Measurements from ENCODE around the gene STRADB. TPM values are rescaled to one million over a fixed set of nuclear protein-coding genes. Genes with fewer than 3 reads are reported as not detected.

The STRADB gene
- total RNA-seq (2014; rRNA removed; shearing (Covaris generic); ENCODE audit: low replicate concordance), result 40.5 and 76.4 TPM in 2 replicates

DNA sequence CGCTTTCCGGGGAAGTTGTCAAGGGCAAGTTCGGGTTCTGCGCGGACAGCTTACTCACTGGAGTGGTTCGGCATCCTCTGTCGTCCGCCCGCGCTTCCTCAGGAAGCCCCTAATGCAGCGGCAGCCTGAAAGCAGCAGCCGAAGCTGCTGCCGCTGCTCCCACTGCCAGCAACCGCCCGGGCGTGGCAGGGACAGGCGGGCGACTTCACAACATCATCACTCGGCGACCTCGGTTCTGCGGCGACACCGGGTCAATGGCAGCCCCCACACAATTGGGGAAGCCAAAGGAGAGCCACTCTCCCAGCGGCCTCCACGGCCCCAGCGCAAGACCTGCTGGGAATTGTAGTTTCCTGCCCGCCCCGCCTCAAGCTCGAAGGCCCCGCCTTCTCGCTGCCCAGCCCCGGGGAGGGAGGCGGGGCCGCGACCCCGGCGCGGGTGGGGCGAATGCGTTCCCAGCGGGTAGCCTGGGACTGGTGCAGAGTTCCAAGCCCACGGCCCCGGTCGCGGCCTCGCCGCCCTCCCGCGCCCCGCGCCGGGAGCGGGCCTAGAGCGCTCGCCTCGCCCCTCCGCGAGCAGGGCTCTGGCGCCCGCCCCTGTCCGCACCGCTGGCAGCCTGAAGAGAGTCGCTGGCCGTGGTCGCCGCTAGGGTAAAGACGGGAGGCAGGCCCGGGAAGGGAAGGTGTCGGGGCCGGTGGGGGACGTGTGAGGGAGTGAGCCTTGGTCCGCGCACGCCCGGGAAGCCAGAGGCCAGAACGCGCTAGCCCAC is at the start of gene STRADB, which contains the start of gene TRAK2:
TSS of gene STRADB (plus strand) at position 449 of the 766 bp plus-strand sequence. CDS start 3,101 bp downstream, outside the sequence.
TSS of gene TRAK2 (minus strand) at position 167 of the 766 bp plus-strand sequence. CDS start 30,951 bp downstream, outside the sequence.
- Histone ChIP-seq H3K36me3 (no peaks in the 10 kb centered on the region), H3K9me3 (no peaks in the 10 kb centered on the region), H3K4me3 (peak within 1 kb of the TSS; percentile 95), H3K27me3 (no peaks in the 10 kb centered on the region)
- DNase-seq, result peak; percentile 94

GRCh38 chr2:201401815-201402214 is 49.7 kb upstream of the STRADB start:
- Histone ChIP-seq H3K9me3 (no peaks in the 10 kb centered on the region), H3K4me3 (no peak overlapping the region), H3K36me3 (peaks cover 23% of the 10 kb centered on the region), H3K27me3 (no peaks in the 10 kb centered on the region)
- DNase-seq, result no peak

DNA sequence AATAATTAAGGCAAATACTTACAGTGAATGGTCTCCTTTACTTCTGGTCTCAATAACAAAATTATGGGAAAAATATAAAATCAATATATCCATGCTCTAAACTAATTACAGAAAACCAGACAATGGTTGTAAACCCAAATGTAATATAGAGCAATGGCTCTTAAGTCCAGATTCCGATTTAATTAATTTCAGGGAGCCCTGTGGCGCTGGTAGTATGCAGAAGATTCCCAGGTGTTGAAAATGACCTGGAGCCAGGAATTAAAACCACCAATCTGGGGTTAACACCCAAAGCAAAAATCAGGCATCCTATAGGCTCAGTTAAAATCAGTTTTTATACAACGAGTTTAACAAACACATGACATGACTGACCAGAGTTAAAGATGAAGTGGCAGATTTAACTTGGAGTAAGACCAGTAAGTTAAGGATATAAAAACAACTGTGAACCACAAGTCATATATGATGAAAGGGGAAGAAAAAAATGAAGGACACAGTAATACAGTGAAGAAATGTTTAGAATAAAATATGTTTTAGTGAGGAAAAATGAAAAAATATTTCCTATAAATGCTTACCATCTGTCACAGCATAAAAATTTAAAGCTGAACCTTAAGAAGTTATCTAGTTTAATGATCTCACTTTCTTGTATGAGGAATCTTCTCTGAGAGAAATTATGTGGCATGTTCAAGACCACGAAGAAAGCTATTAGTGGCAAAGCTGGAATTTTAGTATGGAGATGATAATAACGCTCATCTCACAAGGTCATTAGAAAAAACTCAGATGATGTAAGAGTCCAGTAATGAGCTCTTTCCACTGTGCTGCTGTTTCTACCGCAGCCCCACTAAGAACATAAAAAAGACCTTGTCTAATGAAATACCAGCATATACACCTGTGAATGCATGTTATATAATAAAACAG is 48.6 kb upstream of the STRADB start:
- peaks cover 12% of the 10 kb centered on the region for H3K36me3 ChIP-seq
- DNase-seq, result no peak
- no peaks in the 10 kb centered on the region for H3K27me3 ChIP-seq
- no peaks in the 10 kb centered on the region for H3K9me3 ChIP-seq
- H3K4me3 ChIP-seq, result no peak overlapping the region

DNA sequence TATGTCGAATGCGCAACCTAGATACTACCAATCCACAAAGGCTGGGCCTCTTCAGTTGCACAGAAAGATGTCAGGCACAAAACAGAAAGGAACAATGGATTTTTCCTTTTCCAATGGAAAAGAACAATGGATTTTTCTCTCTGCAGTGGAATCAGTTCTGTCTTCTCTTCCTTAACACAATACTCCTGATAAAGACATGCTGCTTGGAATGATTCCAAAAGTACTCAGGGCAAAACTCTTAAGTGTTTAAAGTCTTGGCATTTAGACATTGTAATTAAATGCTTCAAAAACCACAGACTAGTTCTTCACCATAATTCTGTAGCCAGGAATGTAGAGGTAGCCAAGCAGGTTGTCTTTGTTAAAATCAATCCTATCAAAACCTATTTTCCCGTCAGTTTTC is 47.7 kb upstream of the STRADB start:
- H3K36me3 ChIP-seq, result peaks cover 8% of the 10 kb centered on the region
- DNase-seq, result no peak

GRCh38 chr2:201404699-201405280 is 46.8 kb upstream of the STRADB start:
- no peaks in the 10 kb centered on the region for H3K9me3 ChIP-seq
- no peaks in the 10 kb centered on the region for H3K27me3 ChIP-seq
- DNase-seq, result no peak
- H3K4me3 ChIP-seq, result no peak overlapping the region
- peaks cover 3% of the 10 kb centered on the region for H3K36me3 ChIP-seq

More for the DNA sequence above, 47.7 kb upstream of the STRADB start:
- Histone ChIP-seq H3K27me3 (no peaks in the 10 kb centered on the region), H3K4me3 (no peak overlapping the region), H3K9me3 (no peaks in the 10 kb centered on the region)

- DNase-seq, result no peak
These were observed 45.4 kb upstream of the STRADB start for GRCh38 chr2:201406077-201406662.

GRCh38 chr2:201407265-201407664 is 44.3 kb upstream of the STRADB start:
- H3K9me3 ChIP-seq, result no peaks in the 10 kb centered on the region
- peak; percentile 4 for DNase-seq

More at GRCh38 chr2:201406077-201406662, 45.4 kb upstream of the STRADB start:
- Histone ChIP-seq H3K9me3 (no peaks in the 10 kb centered on the region), H3K27me3 (no peaks in the 10 kb centered on the region), H3K36me3 (peaks cover 3% of the 10 kb centered on the region), H3K4me3 (peak overlapping the region; percentile 38)

DNA sequence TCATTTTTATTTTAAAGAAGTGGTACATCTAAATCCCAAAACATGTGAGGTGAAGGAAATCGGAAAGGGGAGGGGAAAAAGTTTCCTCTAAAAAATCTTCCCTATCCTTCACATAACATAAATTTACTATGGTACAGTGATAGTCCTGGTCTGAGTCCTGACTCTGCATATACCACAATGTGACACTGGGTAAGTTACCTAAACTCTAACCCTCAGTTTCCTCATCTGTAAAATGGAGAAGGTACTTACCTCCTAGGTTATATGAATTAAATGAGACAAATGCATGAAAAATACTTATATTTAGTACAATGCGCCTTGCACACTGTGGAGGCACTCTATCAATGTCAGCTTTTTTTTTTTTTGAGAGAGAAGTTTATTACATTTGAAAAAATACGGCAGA is 42.6 kb upstream of the STRADB start:
- Histone ChIP-seq H3K4me3 (no peak overlapping the region), H3K9me3 (no peaks in the 10 kb centered on the region), H3K36me3 (peaks cover 3% of the 10 kb centered on the region), H3K27me3 (no peaks in the 10 kb centered on the region)
- no peak for DNase-seq

More at GRCh38 chr2:201407265-201407664, 44.3 kb upstream of the STRADB start:
- Histone ChIP-seq H3K4me3 (peak overlapping the region; percentile 38), H3K27me3 (no peaks in the 10 kb centered on the region), H3K36me3 (peaks cover 3% of the 10 kb centered on the region)

GRCh38 chr2:201411421-201411820 is 40.1 kb upstream of the STRADB start:
- no peaks in the 10 kb centered on the region; the same call in 1 of the 2 replicates for H3K36me3 ChIP-seq
- no peak overlapping the region for H3K4me3 ChIP-seq
- no peak for DNase-seq
- H3K9me3 ChIP-seq, result no peaks in the 10 kb centered on the region
- no peaks in the 10 kb centered on the region for H3K27me3 ChIP-seq

DNA sequence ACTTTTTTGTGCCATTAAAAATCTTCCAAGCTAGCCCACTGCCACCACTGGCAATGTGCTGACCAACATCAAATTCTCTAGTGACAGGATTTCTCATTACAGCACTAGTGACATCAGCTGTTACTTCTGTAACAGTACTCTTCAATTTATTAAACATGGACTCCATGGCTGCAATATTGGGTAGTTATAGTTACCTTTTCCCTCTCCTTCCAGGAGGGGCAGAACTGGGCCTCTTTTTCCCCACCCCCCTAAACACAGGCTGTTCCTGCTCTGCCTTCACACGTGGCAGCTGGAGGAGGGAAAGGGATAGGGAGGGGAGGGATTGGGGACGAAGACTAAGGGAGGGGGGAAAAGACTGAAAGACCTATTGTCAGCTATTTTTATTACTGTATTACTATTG is 38.4 kb upstream of the STRADB start:
- Histone ChIP-seq H3K27me3 (no peaks in the 10 kb centered on the region), H3K9me3 (no peaks in the 10 kb centered on the region), H3K36me3 (no peaks in the 10 kb centered on the region; the same call in 1 of the 2 replicates), H3K4me3 (no peak overlapping the region)
- DNase-seq, result no peak

- no peak for DNase-seq
- H3K36me3 ChIP-seq, result no peaks in the 10 kb centered on the region; the same call in 1 of the 2 replicates
- H3K4me3 ChIP-seq, result no peak overlapping the region
- no peaks in the 10 kb centered on the region for H3K27me3 ChIP-seq
- no peaks in the 10 kb centered on the region for H3K9me3 ChIP-seq
These were observed 38.0 kb upstream of the STRADB start for GRCh38 chr2:201413552-201413951.

DNA sequence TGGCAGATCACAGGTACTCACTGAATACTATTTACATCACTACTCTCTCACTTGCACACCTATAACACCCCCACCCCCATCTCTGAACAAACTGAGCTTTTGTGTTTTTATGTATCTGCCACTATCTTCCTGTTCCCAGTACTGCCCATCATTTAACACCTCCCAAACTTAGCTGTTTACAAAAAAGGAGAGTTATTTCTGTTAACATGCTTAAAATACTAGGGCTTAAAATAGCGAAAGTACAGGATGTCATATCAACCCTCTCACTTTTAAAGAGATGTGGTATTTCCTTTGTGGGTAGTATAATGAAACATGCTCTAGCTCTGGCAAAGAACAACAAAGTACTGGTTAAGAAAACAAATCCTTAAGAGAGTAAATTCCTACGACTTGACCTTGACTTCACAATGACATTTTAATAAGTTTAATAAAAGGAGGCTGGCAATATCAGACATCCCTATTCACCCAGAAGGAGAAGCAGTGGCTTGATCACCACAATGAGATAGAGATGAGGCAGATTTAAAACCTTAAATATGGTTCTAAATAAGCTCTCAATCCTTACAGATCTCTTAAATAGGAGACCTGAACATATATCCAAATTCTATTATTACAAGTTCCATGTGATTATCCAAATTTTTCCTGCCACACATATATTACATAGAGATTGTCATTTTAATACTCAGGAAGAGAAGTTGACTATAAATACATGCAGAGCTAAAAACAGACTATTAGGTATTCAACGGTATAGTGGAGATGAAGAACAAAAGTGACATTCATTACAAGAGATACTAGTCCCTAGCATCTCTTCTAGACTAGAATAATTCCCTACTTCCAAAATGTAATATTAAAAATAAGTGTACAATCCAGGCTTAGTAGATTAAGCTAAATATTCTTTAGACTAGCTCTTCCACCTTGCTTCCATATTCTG is 37.2 kb upstream of the STRADB start:
- Histone ChIP-seq H3K27me3 (no peaks in the 10 kb centered on the region), H3K36me3 (no peaks in the 10 kb centered on the region; the same call in 1 of the 2 replicates), H3K4me3 (no peak overlapping the region), H3K9me3 (no peaks in the 10 kb centered on the region)
- no peak for DNase-seq

DNA sequence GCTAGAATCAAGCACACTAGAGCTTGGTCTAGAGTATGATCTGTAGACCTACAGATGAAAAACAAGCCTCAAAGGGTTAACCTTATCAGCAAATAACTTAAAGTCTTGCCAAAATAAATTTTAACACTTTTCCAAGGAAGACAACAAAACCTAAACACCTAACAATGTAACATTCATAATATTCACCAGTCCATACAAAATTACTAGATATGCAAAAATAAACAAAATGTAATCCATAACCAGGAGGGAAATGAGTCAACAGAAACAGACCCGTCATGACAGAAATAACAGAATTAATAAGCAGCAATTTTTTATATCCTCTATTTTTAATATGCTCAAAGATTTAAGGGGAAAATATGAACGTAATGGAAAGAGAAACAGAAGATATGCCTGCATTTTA is 36.4 kb upstream of the STRADB start:
- Histone ChIP-seq H3K27me3 (no peaks in the 10 kb centered on the region), H3K9me3 (no peaks in the 10 kb centered on the region), H3K36me3 (no peaks in the 10 kb centered on the region; the same call in 1 of the 2 replicates), H3K4me3 (no peak overlapping the region)
- DNase-seq, result no peak

DNA sequence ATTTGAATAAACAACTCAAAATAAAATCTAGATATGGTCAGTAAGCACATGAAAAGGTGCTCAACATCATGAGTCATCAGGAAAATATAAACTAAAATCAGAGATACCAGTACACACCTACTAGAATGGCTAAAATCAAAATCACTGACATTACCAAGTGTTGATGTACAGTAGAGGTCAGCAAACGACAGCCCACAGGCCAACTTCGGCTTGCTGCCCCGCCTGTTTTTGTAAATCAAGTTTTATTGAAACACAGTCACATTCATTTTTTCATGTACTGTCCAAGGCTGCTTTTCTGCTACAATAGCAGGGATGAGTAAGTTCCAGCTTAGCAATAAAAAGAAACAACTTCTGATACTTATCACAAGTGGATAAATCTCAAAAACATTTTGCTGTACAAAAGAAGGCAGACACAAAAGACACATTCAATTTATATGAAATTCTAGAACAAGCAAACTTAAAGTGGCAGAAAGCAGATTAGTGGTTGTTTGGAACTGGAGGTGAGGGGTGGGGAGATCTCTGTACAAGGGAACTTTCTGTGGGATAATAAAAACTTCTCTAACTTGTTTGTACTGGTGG is 32.4 kb upstream of the STRADB start:
- DNase-seq, result no peak
- no peaks in the 10 kb centered on the region; the same call in 1 of the 2 replicates for H3K36me3 ChIP-seq
- no peak overlapping the region for H3K4me3 ChIP-seq
- no peaks in the 10 kb centered on the region for H3K27me3 ChIP-seq
- H3K9me3 ChIP-seq, result no peaks in the 10 kb centered on the region

DNA sequence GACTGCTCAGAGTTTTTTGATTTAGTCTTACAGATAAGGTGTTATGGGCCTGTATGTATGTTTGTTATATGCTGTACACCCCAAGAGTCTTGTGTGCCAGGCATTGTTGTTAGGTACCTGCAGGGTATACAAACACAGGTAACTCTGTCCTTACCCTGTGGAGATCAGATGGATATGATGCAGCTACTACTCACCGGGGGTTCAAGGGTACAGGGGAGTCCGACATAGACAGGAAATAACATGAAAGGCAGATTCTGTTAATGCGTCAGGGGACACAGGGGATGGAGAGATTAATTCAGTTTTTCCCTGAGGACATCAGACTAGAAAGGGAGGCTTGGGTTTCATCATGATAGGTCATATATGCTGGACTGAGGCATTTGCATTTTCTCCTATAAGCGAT is 31.6 kb upstream of the STRADB start:
- no peak for DNase-seq
- Histone ChIP-seq H3K9me3 (no peaks in the 10 kb centered on the region), H3K4me3 (no peak overlapping the region), H3K27me3 (no peaks in the 10 kb centered on the region), H3K36me3 (no peaks in the 10 kb centered on the region; the same call in 1 of the 2 replicates)

All from MG63 (cell line).